Ishikawa (cell line): ENCODE results near the gene NLGN1.

Experiments used
- CEBPB ChIP-seq: IDR thresholded peaks from 2 replicates; pipeline ENCODE4 v1.6.1; 2012
- CREB1 ChIP-seq: IDR thresholded peaks from 2 replicates; pipeline ENCODE4 v1.6.1; 2012; ENCODE audit warnings: low read depth
- EGR1 ChIP-seq: IDR thresholded peaks from 2 replicates; pipeline ENCODE4 v1.6.1; 2012
- EP300 ChIP-seq: IDR thresholded peaks from 2 replicates; pipeline ENCODE4 v1.6.1; 2012; ENCODE audit warnings: borderline replicate concordance
- FOXM1 ChIP-seq: IDR thresholded peaks from 2 replicates; pipeline ENCODE4 v1.6.1; 2012; ENCODE audit warnings: low read depth, borderline replicate concordance
- NFIC ChIP-seq: IDR thresholded peaks from 2 replicates; pipeline ENCODE4 v1.6.1; 2012
- RAD21 ChIP-seq: IDR thresholded peaks from 2 replicates; pipeline ENCODE4 v1.6.1; 2012; ENCODE audit warnings: low read depth
- TAF1 ChIP-seq: IDR thresholded peaks from 2 replicates; pipeline ENCODE4 v1.6.1; 2012; ENCODE audit warnings: low read depth, mild to moderate bottlenecking
- TCF12 ChIP-seq: IDR thresholded peaks from 2 replicates; pipeline ENCODE4 v1.6.1; 2012; ENCODE audit warnings: low read depth
- TEAD4 ChIP-seq: IDR thresholded peaks from 2 replicates; pipeline ENCODE4 v1.6.1; 2012
- YY1 ChIP-seq: IDR thresholded peaks from 2 replicates; pipeline ENCODE4 v1.6.1; 2012; ENCODE audit warnings: low read depth
- ZBTB7A ChIP-seq: IDR thresholded peaks from 2 replicates; pipeline ENCODE4 v1.6.1; 2012; ENCODE audit warnings: low read depth
- TF ChIP-seq, protein P1 (sequence below): IDR thresholded peaks from 2 replicates; pipeline ENCODE4 v1.6.1; 2012; ENCODE audit warnings: low read depth, mild to moderate bottlenecking
- TF ChIP-seq, protein P2 (sequence below): IDR thresholded peaks from 2 replicates; pipeline ENCODE4 v1.6.1; 2012
- TF ChIP-seq, protein P3 (sequence below): IDR thresholded peaks from 2 replicates; pipeline ENCODE4 v1.6.1; 2012

The NLGN1 gene

DNA sequence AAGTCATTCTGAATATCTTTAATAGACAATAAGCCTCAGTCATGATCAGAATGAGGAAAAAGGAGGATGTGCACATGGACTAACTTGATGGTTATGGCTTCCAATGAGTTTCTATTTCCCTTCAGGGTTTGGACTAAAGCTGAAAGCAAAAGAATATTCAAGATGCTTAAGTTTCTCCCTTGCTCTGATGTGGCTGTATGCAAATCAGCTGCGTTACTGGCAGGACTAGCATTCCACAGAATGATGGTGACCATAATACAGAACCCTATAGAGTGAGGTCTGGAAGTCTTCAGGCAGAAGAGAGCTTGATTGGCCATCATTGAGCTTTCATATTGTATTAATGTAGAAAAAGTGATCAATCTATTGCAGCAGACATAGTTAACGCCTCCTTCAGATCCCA is 466.0 kb downstream of the NLGN1 start:
- TF ChIP-seq, protein P1, sequence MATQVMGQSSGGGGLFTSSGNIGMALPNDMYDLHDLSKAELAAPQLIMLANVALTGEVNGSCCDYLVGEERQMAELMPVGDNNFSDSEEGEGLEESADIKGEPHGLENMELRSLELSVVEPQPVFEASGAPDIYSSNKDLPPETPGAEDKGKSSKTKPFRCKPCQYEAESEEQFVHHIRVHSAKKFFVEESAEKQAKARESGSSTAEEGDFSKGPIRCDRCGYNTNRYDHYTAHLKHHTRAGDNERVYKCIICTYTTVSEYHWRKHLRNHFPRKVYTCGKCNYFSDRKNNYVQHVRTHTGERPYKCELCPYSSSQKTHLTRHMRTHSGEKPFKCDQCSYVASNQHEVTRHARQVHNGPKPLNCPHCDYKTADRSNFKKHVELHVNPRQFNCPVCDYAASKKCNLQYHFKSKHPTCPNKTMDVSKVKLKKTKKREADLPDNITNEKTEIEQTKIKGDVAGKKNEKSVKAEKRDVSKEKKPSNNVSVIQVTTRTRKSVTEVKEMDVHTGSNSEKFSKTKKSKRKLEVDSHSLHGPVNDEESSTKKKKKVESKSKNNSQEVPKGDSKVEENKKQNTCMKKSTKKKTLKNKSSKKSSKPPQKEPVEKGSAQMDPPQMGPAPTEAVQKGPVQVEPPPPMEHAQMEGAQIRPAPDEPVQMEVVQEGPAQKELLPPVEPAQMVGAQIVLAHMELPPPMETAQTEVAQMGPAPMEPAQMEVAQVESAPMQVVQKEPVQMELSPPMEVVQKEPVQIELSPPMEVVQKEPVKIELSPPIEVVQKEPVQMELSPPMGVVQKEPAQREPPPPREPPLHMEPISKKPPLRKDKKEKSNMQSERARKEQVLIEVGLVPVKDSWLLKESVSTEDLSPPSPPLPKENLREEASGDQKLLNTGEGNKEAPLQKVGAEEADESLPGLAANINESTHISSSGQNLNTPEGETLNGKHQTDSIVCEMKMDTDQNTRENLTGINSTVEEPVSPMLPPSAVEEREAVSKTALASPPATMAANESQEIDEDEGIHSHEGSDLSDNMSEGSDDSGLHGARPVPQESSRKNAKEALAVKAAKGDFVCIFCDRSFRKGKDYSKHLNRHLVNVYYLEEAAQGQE, result no peak
- TF ChIP-seq TAF1 (no peak), EGR1 (no peak), RAD21 (no peak), EP300 (no peak), TEAD4 (no peak), ZBTB7A (no peak), YY1 (no peak), CEBPB (no peak), CREB1 (no peak), TCF12 (no peak)
- TF ChIP-seq, protein P2, sequence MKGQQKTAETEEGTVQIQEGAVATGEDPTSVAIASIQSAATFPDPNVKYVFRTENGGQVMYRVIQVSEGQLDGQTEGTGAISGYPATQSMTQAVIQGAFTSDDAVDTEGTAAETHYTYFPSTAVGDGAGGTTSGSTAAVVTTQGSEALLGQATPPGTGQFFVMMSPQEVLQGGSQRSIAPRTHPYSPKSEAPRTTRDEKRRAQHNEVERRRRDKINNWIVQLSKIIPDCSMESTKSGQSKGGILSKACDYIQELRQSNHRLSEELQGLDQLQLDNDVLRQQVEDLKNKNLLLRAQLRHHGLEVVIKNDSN, result no peak

DNA sequence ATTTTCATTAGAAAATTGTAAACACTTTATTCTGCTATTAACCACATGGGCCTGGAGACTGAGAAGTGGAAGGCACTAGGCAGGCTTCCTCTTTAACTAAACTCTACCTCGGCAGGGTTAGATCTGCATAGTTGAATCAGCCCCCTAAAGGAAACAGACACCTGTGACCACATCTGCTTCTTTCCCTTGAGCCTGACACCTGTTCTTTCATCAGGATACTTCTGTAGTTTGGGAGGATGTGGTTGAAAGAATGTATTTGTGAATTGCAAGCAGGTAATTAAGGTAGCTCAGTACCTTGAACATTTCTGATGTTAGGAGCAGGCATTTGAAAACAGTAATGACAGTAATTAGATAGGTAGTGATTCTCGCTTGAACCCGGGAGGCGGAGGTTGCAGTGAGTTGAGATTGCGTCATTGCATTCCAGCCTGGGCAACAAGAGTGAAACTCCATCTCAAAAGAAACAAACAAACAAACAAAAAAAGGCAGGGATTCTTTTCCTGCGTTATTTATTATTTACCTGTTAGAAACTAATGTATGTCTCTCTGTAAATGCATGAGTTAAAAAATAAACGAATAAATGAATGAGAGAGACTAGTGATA is 468.5 kb downstream of the NLGN1 start:
- TF ChIP-seq EP300, result no peak
- TF ChIP-seq, protein P1, result no peak
- TF ChIP-seq TEAD4, result no peak
- TF ChIP-seq NFIC, result no peak
- no peak for TF ChIP-seq TCF12
- no peak for TF ChIP-seq EGR1
- TF ChIP-seq, protein P2, result no peak
- no peak for TF ChIP-seq FOXM1
- TF ChIP-seq CEBPB, result no peak
- no peak for TF ChIP-seq RAD21
- TF ChIP-seq, protein P3, sequence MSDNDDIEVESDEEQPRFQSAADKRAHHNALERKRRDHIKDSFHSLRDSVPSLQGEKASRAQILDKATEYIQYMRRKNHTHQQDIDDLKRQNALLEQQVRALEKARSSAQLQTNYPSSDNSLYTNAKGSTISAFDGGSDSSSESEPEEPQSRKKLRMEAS, result no peak
- no peak for TF ChIP-seq CREB1
- TF ChIP-seq YY1, result no peak
- no peak for TF ChIP-seq ZBTB7A

DNA sequence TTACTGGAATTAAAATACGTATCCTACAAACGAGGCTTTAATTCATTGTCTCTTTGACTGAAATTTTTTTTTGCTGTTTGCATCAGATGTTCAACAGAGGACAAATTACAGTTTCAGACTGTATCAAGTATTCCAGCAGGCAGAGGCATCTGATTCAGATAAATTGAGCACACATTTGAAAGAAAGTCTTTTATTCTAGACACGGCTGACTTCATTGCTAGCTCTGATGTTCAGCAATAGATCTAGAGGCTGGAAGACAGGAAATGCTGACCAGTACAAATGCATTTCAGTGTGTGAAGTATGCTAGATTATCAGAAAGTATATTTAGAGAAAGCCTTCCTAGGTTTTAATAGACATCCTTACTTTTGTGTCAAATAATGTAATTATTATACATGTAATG is 472.2 kb downstream of the NLGN1 start:
- TF ChIP-seq CREB1 (no peak), TCF12 (no peak), TAF1 (no peak), ZBTB7A (no peak), FOXM1 (no peak), RAD21 (no peak), YY1 (no peak), EGR1 (no peak), TEAD4 (no peak), NFIC (no peak), EP300 (no peak), CEBPB (no peak)
- TF ChIP-seq, protein P3, result no peak
- TF ChIP-seq, protein P1, result no peak
- TF ChIP-seq, protein P2, result no peak

DNA sequence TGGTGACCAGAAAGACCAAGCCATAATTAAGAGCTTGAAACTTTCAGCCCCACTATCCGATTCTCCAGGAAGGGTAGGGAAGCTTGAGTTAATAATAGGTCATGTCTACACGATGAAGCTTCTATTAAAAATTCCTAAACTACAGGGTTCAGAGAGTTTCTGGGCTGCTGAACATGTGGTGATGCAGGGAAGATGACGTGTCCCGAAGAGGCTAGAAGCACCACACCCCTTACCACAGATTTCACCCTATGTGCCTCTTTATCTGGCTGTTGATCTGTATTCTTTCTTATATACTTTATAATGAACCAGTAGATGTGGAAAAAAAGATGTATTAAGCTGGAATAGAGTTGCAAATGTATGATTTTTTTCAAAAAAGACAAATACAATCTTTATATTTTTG is 473.4 kb downstream of the NLGN1 start:
- TF ChIP-seq, protein P1, result no peak
- TF ChIP-seq CEBPB, result no peak
